Naive thymus-derived CD4-positive, alpha-beta T cell (primary cell): Measurements from ENCODE around the gene TBC1D16. TPM values are rescaled to one million over a fixed set of nuclear protein-coding genes. Genes with fewer than 3 reads are reported as not detected.
A peak's percentile ranks its signal among the peaks of the same experiment; 100 is the strongest.

Experiments used
- ATAC-seq: fragments of 150-1000 bp; cut with Tn5 transposase; 2 replicates; pipeline ENCODE4 v1.10.0; 2021; ENCODE audit warnings: mild to moderate bottlenecking, moderate library complexity
- CTCF ChIA-PET: fragments of 350-600 bp; sonication (Branson Sonifier 250); formaldehyde crosslinking; loops from one replicate; lab custom pipeline; 2021; ENCODE audit warnings: antibody characterized with exemption; lab: Charles Lee
- POLR2A ChIA-PET: fragments of 350-600 bp; sonication (Branson Sonifier 250); formaldehyde crosslinking; loops from one replicate; lab custom pipeline; 2021; ENCODE audit warnings: antibody characterized with exemption, inconsistent platforms; lab: Charles Lee
- DNase-seq, 9 donors: peaks; one replicate each; pipeline versions ENCODE4 v3.0.0 to v3.0.0-alpha.2; 2020 to 2022; ENCODE audit warnings: mixed read lengths in 1 of 9
- H3K27ac ChIP-seq: one replicate; pipeline ENCODE4 v1.7.0; 2013; ENCODE audit warnings: mild to moderate bottlenecking, low read depth, low read length, moderate library complexity
- H3K27me3 ChIP-seq, 2 donors: one replicate each; pipeline ENCODE4 v1.7.0; 2013; ENCODE audit warnings: low read length in 2 of 2, mild to moderate bottlenecking in 2 of 2, moderate library complexity in 2 of 2; ENCODE audit not compliant: control insufficient read depth in 2 of 2, insufficient read depth in 2 of 2
- H3K36me3 ChIP-seq, 3 experiments: 1 replicate in 2 of 3; 2 replicates in 1 of 3; pipeline ENCODE4 v1.7.0; 2013; ENCODE audit warnings: low read length in 3 of 3, mild to moderate bottlenecking in 3 of 3, moderate library complexity in 1 of 3; ENCODE audit not compliant: insufficient read depth in 3 of 3, control insufficient read depth in 2 of 3
- H3K4me1 ChIP-seq, 2 donors: one replicate each; pipeline ENCODE4 v1.7.0; 2013; ENCODE audit warnings: low read length in 2 of 2, mild to moderate bottlenecking in 2 of 2, moderate library complexity in 1 of 2; ENCODE audit not compliant: control insufficient read depth in 2 of 2, insufficient read depth in 2 of 2
- H3K4me3 ChIP-seq: 2 replicates; pipeline ENCODE4 v1.7.0; 2013; ENCODE audit warnings: mild to moderate bottlenecking, low read length
- H3K9me3 ChIP-seq, 3 experiments: 1 replicate in 2 of 3; 2 replicates in 1 of 3; pipeline ENCODE4 v1.7.0; 2013; ENCODE audit warnings: low read length in 3 of 3; ENCODE audit not compliant: control insufficient read depth in 2 of 3
- H3K27ac Mint-ChIP-seq, 9 donors: one replicate each; pipeline ENCODE4 v1.8.0; 2020 to 2022; ENCODE audit warnings: mixed read lengths in 9 of 9, mild to moderate bottlenecking in 8 of 9, moderate library complexity in 5 of 9, inconsistent platforms in 2 of 9
- H3K27me3 Mint-ChIP-seq, 5 donors: one replicate each; pipeline ENCODE4 v1.8.0; 2021 to 2022; ENCODE audit warnings: mixed read lengths in 5 of 5, mild to moderate bottlenecking in 1 of 5
- H3K36me3 Mint-ChIP-seq, 5 donors: one replicate each; pipeline ENCODE4 v1.8.0; 2020 to 2022; ENCODE audit warnings: mixed read lengths in 5 of 5, mild to moderate bottlenecking in 3 of 5, inconsistent platforms in 1 of 5
- H3K4me1 Mint-ChIP-seq, 7 donors: one replicate each; pipeline ENCODE4 v1.8.0; 2020 to 2022; ENCODE audit warnings: mixed read lengths in 7 of 7, mild to moderate bottlenecking in 3 of 7, inconsistent platforms in 1 of 7
- H3K4me3 Mint-ChIP-seq, 10 donors: one replicate each; pipeline ENCODE4 v1.8.0; 2020 to 2022; ENCODE audit warnings: mild to moderate bottlenecking in 10 of 10, mixed read lengths in 10 of 10, moderate library complexity in 6 of 10, inconsistent platforms in 2 of 10
- H3K9me3 Mint-ChIP-seq, 11 donors: one replicate each; pipeline ENCODE4 v1.8.0; 2020 to 2022; ENCODE audit warnings: mixed read lengths in 11 of 11, mild to moderate bottlenecking in 4 of 11, inconsistent platforms in 1 of 11, moderate library complexity in 1 of 11
- intact Hi-C, 2 donors: fragments of 100-400 bp; cut with micrococcal nuclease; formaldehyde crosslinking; loops; one replicate each; pipeline ENCODE4 v1.15.1; 2023
- polyA plus RNA-seq, 2 donors: library from polyadenylated mRNA; unstranded; fragments of 300-500 nt; fragmentation: Illumina TruSeq; gene quantifications; one replicate each; pipeline ENCODE4 v1.2.3, GENCODE V29; 2021
- total RNA-seq, 6 experiments: library from RNA in 5 of 6; stranded (reverse) in 5 of 6; gene quantifications; 1 replicate in 5 of 6; 2 replicates in 1 of 6; pipeline ENCODE4 v1.2.3 and lab custom pipeline; 2021 to 2026

TBC1D16 gene
- total and polyA plus RNA-seq, 7 experiments from 2014 or later: 0.44 to 2.5 (median 1.2) TPM

DNA sequence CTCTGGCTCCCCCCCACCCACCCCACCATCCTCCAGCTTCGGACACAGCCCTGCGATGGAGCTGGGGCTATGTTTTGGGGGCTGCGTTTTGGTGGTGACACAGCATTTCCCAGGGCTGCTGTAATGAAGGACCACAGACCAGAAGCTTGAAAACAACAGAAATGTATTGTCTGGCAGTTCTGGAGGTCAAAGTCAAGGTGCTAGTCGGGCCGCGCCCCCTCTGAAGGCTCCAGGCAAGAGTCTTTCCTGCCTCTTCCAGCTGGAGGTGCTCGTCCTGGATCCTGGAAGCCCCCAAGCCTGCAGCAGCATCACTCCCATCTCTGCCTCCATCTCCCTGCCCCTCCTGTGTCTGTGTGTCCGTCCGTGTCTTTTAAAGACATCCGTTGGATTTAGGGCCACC, 50.8 kb downstream of the TBC1D16 start:
- H3K9me3 ChIP-seq: no peaks in the 10 kb centered on the region
- peaks cover 0 to 5% (median 0%) of the 10 kb centered on the region in 7 donors for H3K4me1 Mint-ChIP-seq
- H3K36me3 ChIP-seq: no peaks in the 10 kb centered on the region
- ATAC-seq (no peak), DNase-seq (no peak)
- CTCF ChIA-PET: no interaction called here
- no peak overlapping the region for H3K4me3 Mint-ChIP-seq
- no peak overlapping the region for H3K27ac ChIP-seq
- peaks cover 0 to 3% (median 0%) of the 10 kb centered on the region in 5 donors for H3K27me3 Mint-ChIP-seq
- H3K4me1 ChIP-seq: no peaks in the 10 kb centered on the region
- no peak overlapping the region for H3K27ac Mint-ChIP-seq
- H3K27me3 ChIP-seq: no peaks in the 10 kb centered on the region
- H3K36me3 Mint-ChIP-seq: no peaks in the 10 kb centered on the region
- H3K4me3 ChIP-seq: no peak overlapping the region
- POLR2A ChIA-PET: no interaction called here
- intact Hi-C loops: no loop called here
- H3K9me3 Mint-ChIP-seq: no peaks in the 10 kb centered on the region

- no peaks in the 10 kb centered on the region for H3K4me1 ChIP-seq
- H3K4me1 Mint-ChIP-seq: peaks cover 0 to 5% (median 0%) of the 10 kb centered on the region in 7 donors
- H3K36me3 Mint-ChIP-seq: no peaks in the 10 kb centered on the region
- DNase-seq (no peak), ATAC-seq (no peak)
- H3K27ac ChIP-seq: no peak overlapping the region
- no peaks in the 10 kb centered on the region for H3K36me3 ChIP-seq
- no peaks in the 10 kb centered on the region for H3K27me3 ChIP-seq
- no peak overlapping the region for H3K4me3 ChIP-seq
- no peak overlapping the region for H3K4me3 Mint-ChIP-seq
- intact Hi-C loops: no loop called here
- ChIA-PET CTCF (no interaction called here), POLR2A (no interaction called here)
- peaks cover 0 to 3% (median 0%) of the 10 kb centered on the region in 5 donors for H3K27me3 Mint-ChIP-seq
- no peak overlapping the region for H3K27ac Mint-ChIP-seq
- no peaks in the 10 kb centered on the region for H3K9me3 ChIP-seq
- no peaks in the 10 kb centered on the region for H3K9me3 Mint-ChIP-seq
Measured at GRCh38 chr17:79984045-79984840, 51.4 kb downstream of the TBC1D16 start.

DNA sequence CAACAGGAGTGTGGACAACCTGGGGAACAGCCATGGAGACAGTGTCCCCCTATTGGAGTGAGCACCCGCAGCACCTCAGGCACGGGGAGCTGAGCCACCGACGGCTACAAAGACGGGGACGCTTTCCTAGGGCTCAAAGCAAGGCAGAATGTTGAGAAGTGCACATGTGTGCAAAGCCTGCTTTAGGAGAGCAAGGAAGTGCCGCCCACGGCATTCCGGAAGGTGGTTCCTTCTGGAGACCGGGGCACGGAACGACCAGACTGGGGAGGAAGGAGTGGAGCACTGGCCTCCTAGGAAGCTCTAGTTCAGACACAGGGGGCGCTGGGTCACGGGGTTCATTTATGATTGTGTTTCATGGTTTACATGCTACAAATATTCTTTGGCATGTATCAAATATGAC, 52.2 kb downstream of the TBC1D16 start:
- no peak overlapping the region for H3K4me3 ChIP-seq
- no peaks in the 10 kb centered on the region for H3K36me3 Mint-ChIP-seq
- H3K36me3 ChIP-seq: no peaks in the 10 kb centered on the region
- no peaks in the 10 kb centered on the region for H3K9me3 ChIP-seq
- intact Hi-C loops: no loop called here
- no peak overlapping the region for H3K4me3 Mint-ChIP-seq
- DNase-seq (no peak), ATAC-seq (no peak)
- peaks cover 0 to 3% (median 0%) of the 10 kb centered on the region in 5 donors for H3K27me3 Mint-ChIP-seq
- no peak overlapping the region for H3K27ac Mint-ChIP-seq
- peaks cover 0 to 5% (median 0%) of the 10 kb centered on the region in 7 donors for H3K4me1 Mint-ChIP-seq
- ChIA-PET CTCF (no interaction called here), POLR2A (no interaction called here)
- H3K9me3 Mint-ChIP-seq: no peaks in the 10 kb centered on the region
- H3K27me3 ChIP-seq: no peaks in the 10 kb centered on the region
- no peaks in the 10 kb centered on the region for H3K4me1 ChIP-seq
- H3K27ac ChIP-seq: no peak overlapping the region

GRCh38 chr17:79982986-79983385, 52.7 kb downstream of the TBC1D16 start:
- ATAC-seq (no peak), DNase-seq (no peak)
- ChIA-PET POLR2A (no interaction called here), CTCF (no interaction called here)
- Mint-ChIP-seq H3K27ac (peak overlapping the region in 1 of 9 donors; percentile 39), H3K27me3 (peaks cover 0 to 3% (median 0%) of the 10 kb centered on the region in 5 donors), H3K9me3 (no peaks in the 10 kb centered on the region), H3K4me1 (peaks cover 0 to 1% (median 0%) of the 10 kb centered on the region in 7 donors), H3K4me3 (no peak overlapping the region), H3K36me3 (no peaks in the 10 kb centered on the region)
- H3K27ac ChIP-seq: no peak overlapping the region
- H3K27me3 ChIP-seq: no peaks in the 10 kb centered on the region
- H3K9me3 ChIP-seq: no peaks in the 10 kb centered on the region
- H3K4me3 ChIP-seq: no peak overlapping the region
- intact Hi-C loops: no loop called here
- H3K36me3 ChIP-seq: no peaks in the 10 kb centered on the region
- H3K4me1 ChIP-seq: no peaks in the 10 kb centered on the region

- Mint-ChIP-seq H3K27ac (no peak overlapping the region), H3K4me3 (no peak overlapping the region), H3K27me3 (peaks cover 0 to 3% (median 0%) of the 10 kb centered on the region in 5 donors), H3K4me1 (peaks cover 0 to 1% (median 0%) of the 10 kb centered on the region in 7 donors), H3K9me3 (no peaks in the 10 kb centered on the region), H3K36me3 (no peaks in the 10 kb centered on the region)
- ATAC-seq: no peak
- Histone ChIP-seq H3K4me3 (no peak overlapping the region), H3K4me1 (no peaks in the 10 kb centered on the region), H3K9me3 (no peaks in the 10 kb centered on the region), H3K36me3 (no peaks in the 10 kb centered on the region), H3K27me3 (no peaks in the 10 kb centered on the region), H3K27ac (no peak overlapping the region)
- intact Hi-C loops: no loop called here
- CTCF ChIA-PET: no interaction called here
- no peak for DNase-seq
- POLR2A ChIA-PET: no interaction called here
Measured at GRCh38 chr17:79981661-79982101, 54.0 kb downstream of the TBC1D16 start.

DNA sequence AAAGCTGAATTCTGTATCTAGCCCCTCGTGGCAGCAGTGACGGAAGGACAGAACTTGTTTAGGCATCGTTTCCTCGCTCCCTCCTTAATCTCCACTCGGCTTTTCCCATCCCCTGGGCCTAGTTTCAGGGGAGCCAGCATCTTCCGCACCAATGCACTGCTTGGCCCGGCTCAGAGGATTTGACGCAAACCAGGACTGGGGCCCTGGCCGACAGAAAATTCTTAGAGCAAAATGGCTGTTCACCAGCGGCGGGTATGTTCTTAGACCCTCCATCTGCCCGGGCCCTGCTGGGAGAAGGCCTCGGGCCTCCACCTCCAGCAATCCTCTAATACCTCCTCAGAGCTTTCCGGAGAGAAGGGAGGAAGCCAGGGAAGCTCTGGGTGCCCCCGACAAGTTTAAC, 54.6 kb downstream of the TBC1D16 start:
- no peak overlapping the region for H3K27ac Mint-ChIP-seq
- intact Hi-C loops: no loop called here
- Histone ChIP-seq H3K27me3 (no peaks in the 10 kb centered on the region), H3K9me3 (no peaks in the 10 kb centered on the region), H3K27ac (no peak overlapping the region), H3K36me3 (no peaks in the 10 kb centered on the region), H3K4me3 (no peak overlapping the region), H3K4me1 (no peaks in the 10 kb centered on the region)
- no peak for ATAC-seq
- POLR2A ChIA-PET: no interaction called here
- no peaks in the 10 kb centered on the region for H3K36me3 Mint-ChIP-seq
- peaks cover 0 to 3% (median 0%) of the 10 kb centered on the region in 5 donors for H3K27me3 Mint-ChIP-seq
- no peak for DNase-seq
- no peaks in the 10 kb centered on the region for H3K9me3 Mint-ChIP-seq
- peaks cover 0 to 1% (median 0%) of the 10 kb centered on the region in 7 donors for H3K4me1 Mint-ChIP-seq
- H3K4me3 Mint-ChIP-seq: no peak overlapping the region
- CTCF ChIA-PET: no interaction called here
